Calu3 (cell line): ENCODE data around the gene GPC3. TPM values are rescaled to one million over a fixed set of nuclear protein-coding genes. Genes with fewer than 3 reads are reported as not detected.

Experiments
- BruUV-seq: library from RNA; stranded (reverse); fragments of 400-500 nt; replicated peaks from 2 replicates; lab custom pipeline; 2021; lab: Mats Ljungman, UMichigan
- CTCF ChIA-PET: fragments of 300-600 bp; sonication (Branson Sonifier 250); formaldehyde crosslinking; loops from one replicate; lab custom pipeline; 2022; ENCODE audit warnings: antibody characterized with exemption; lab: Charles Lee
- DNase-seq: peaks from one replicate; pipeline ENCODE4 v3.0.0; 2022
- H3K27ac Mint-ChIP-seq: one replicate; pipeline ENCODE4 v1.8.0; 2022; ENCODE audit warnings: mixed read lengths; ENCODE audit not compliant: unreplicated experiment
- H3K27me3 Mint-ChIP-seq: one replicate; pipeline ENCODE4 v1.8.0; 2022; ENCODE audit warnings: mixed read lengths; ENCODE audit not compliant: unreplicated experiment
- H3K36me3 Mint-ChIP-seq: one replicate; pipeline ENCODE4 v1.8.0; 2022; ENCODE audit warnings: mild to moderate bottlenecking, moderate library complexity, mixed read lengths; ENCODE audit not compliant: insufficient read depth, unreplicated experiment
- H3K4me1 Mint-ChIP-seq: one replicate; pipeline ENCODE4 v1.8.0; 2022; ENCODE audit warnings: mild to moderate bottlenecking, low read depth, mixed read lengths; ENCODE audit not compliant: unreplicated experiment
- H3K4me3 Mint-ChIP-seq: one replicate; pipeline ENCODE4 v1.8.0; 2022; ENCODE audit warnings: mild to moderate bottlenecking, low read depth, moderate library complexity, mixed read lengths; ENCODE audit not compliant: unreplicated experiment
- H3K9me3 Mint-ChIP-seq: one replicate; pipeline ENCODE4 v1.8.0; 2022; ENCODE audit warnings: low read depth, mixed read lengths; ENCODE audit not compliant: unreplicated experiment
- intact Hi-C: fragments of 100-400 bp; cut with micrococcal nuclease; formaldehyde crosslinking; loops from one replicate; pipeline ENCODE4 v1.10.0; 2022; ENCODE audit not compliant: unreplicated experiment
- total RNA-seq: library from RNA; stranded (reverse); gene quantifications from 2 replicates; pipeline ENCODE4 v1.2.3, GENCODE V29; 2022
- TF ChIP-seq, protein P1 (sequence below): fragments of 200-600 bp; IDR thresholded peaks from one replicate; pipeline ENCODE4 v1.8.0; 2022; ENCODE audit warnings: antibody characterized with exemption; ENCODE audit not compliant: unreplicated experiment

Gene GPC3
- total RNA-seq, 1 experiment from 2014 or later, result 2.3 TPM

DNA sequence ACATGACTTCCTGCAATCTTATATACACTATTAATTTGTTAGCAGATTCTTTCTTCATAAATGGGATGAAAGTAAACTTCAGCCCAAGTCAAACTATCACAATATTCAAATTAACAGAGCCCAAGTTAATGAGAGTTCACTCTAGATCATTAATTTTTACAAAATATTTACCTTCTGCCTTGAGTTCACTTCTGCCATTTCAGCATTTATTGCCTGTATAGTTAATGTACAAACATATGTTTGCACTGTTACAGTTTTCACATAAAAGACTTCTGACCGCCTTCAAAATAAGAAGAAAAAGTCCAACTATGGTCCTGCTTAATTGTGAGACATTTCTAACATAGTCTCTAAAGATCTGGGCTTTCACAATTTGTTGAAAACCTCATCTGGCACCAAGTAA lies 46.9 kb downstream of the GPC3 start:
- Mint-ChIP-seq H3K4me3 (no peak overlapping the region), H3K9me3 (no peaks in the 10 kb centered on the region), H3K4me1 (no peaks in the 10 kb centered on the region), H3K27me3 (no peaks in the 10 kb centered on the region), H3K27ac (no peak overlapping the region), H3K36me3 (no peaks in the 10 kb centered on the region)
- DNase-seq, result no peak
- intact Hi-C loops, result no loop called here
- TF ChIP-seq, protein P1, sequence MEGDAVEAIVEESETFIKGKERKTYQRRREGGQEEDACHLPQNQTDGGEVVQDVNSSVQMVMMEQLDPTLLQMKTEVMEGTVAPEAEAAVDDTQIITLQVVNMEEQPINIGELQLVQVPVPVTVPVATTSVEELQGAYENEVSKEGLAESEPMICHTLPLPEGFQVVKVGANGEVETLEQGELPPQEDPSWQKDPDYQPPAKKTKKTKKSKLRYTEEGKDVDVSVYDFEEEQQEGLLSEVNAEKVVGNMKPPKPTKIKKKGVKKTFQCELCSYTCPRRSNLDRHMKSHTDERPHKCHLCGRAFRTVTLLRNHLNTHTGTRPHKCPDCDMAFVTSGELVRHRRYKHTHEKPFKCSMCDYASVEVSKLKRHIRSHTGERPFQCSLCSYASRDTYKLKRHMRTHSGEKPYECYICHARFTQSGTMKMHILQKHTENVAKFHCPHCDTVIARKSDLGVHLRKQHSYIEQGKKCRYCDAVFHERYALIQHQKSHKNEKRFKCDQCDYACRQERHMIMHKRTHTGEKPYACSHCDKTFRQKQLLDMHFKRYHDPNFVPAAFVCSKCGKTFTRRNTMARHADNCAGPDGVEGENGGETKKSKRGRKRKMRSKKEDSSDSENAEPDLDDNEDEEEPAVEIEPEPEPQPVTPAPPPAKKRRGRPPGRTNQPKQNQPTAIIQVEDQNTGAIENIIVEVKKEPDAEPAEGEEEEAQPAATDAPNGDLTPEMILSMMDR, result no peak
- CTCF ChIA-PET, result no interaction called here
- no TSS peak for BruUV-seq

DNA sequence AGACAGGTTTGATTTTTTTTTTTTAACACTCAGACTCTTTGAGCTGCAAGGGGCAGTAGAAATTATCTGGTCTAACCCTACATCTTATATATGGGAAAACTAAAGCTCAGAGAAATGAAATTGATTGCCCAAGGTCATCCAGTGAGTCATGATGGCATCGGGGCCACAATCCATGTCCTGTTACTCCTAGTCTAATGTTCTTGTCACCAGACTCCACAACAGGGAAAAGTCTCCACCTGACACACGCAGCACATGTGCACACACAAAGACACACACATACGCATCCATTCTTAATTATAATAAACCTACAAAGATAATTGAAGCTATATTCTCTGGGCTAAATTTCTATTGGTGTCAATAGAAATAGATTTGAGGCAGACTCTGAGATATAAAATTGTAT lies 48.4 kb downstream of the GPC3 start:
- H3K9me3 Mint-ChIP-seq, result no peaks in the 10 kb centered on the region
- no peak for DNase-seq
- CTCF ChIA-PET, result interaction anchor here (0.6 kb wide), 1 partner anchor 334 kb away, joined by 4 read pairs; no protein-coding TSS in a partner anchor
- no peak overlapping the region for H3K27ac Mint-ChIP-seq
- TF ChIP-seq, protein P1, result no peak
- no peak overlapping the region for H3K4me3 Mint-ChIP-seq
- no peaks in the 10 kb centered on the region for H3K4me1 Mint-ChIP-seq
- no peaks in the 10 kb centered on the region for H3K36me3 Mint-ChIP-seq
- intact Hi-C loops, result no loop called here
- no TSS peak for BruUV-seq
- H3K27me3 Mint-ChIP-seq, result no peaks in the 10 kb centered on the region

DNA sequence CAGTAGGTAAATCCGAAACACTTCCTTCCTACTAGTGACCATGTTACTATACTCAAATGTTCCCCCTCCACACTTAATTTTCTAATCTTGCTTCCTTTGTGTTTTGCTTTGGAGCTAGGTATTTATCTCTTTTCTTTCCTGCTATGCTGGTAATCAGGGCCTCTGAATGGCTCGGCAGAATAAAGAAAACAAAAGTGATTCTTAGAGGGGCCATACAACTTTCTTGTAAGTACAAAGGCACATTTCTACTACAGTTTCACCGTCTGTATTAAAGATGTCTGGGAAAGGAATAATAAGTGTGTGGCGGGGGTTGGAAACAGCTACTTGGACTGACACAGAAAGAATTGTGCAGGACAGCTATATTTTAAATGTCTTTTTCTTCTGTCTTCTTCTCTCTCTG lies 50.3 kb downstream of the GPC3 start:
- intact Hi-C loops, result no loop called here
- no peak for DNase-seq
- Mint-ChIP-seq H3K36me3 (no peaks in the 10 kb centered on the region), H3K27me3 (no peaks in the 10 kb centered on the region), H3K9me3 (no peaks in the 10 kb centered on the region), H3K4me3 (no peak overlapping the region), H3K4me1 (no peaks in the 10 kb centered on the region), H3K27ac (no peak overlapping the region)
- TF ChIP-seq, protein P1, result no peak
- CTCF ChIA-PET, result no interaction called here
- no TSS peak for BruUV-seq

DNA sequence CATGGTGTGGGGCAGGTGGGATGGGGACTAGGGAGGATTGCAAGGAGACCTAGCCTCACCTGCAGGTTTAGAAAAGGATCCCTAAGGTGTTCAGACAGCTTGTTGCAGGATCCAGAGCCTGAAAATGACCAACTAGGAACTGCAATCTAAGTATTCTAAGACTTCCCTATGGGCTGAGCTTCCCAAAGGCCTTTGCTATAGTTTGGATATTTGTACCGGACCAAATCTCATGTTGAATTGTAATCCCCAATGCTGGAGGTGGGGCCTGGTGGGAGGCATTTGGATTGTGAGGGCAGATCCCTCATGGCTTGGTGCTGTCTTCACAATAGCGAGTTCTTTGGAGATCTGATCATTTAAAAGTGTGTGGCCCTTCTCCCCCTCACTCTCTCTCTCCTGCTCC lies 52.1 kb downstream of the GPC3 start:
- TF ChIP-seq, protein P1, result no peak
- intact Hi-C loops, result no loop called here
- H3K4me3 Mint-ChIP-seq, result no peak overlapping the region
- BruUV-seq, result no TSS peak
- H3K9me3 Mint-ChIP-seq, result no peaks in the 10 kb centered on the region
- H3K4me1 Mint-ChIP-seq, result no peaks in the 10 kb centered on the region
- no peak for DNase-seq
- CTCF ChIA-PET, result interaction anchor here (0.6 kb wide), 1 partner anchor 37 kb away, joined by 8 read pairs; no protein-coding TSS in a partner anchor
- no peaks in the 10 kb centered on the region for H3K27me3 Mint-ChIP-seq
- H3K36me3 Mint-ChIP-seq, result no peaks in the 10 kb centered on the region
- no peak overlapping the region for H3K27ac Mint-ChIP-seq
